GM18951 (cell line): ENCODE results near the gene THBS2.
"Not testable (repeated sequence)": the region's sequence is repeated elsewhere in the genome, so short reads cannot be mapped to it uniquely, and the experiment has no call there.

Experiments
- POLR2A ChIP-seq: IDR thresholded peaks from 4 replicates; pipeline ENCODE4 v1.6.1; 2011; ENCODE audit warnings: mild to moderate bottlenecking; ENCODE audit not compliant: insufficient read length, insufficient read depth; ENCODE audit errors: extremely low read depth
- in situ Hi-C: fragments of 300-500 bp; cut with MboI; formaldehyde crosslinking; loops from one replicate; pipeline ENCODE4 v1.12.0; 2022; ENCODE audit warnings: low sequenced_read_pairs, mixed read lengths, inconsistent platforms; ENCODE audit not compliant: unreplicated experiment

THBS2 gene

GRCh38 chr6:169266746-169267591 lies 13.3 kb upstream of the THBS2 start:
- in situ Hi-C loops, result no loop called here
- TF ChIP-seq POLR2A, result no peak

- in situ Hi-C loops, result no loop called here
- TF ChIP-seq POLR2A, result no peak
Observed at GRCh38 chr6:169266261-169266660, 12.6 kb upstream of the THBS2 start.

DNA sequence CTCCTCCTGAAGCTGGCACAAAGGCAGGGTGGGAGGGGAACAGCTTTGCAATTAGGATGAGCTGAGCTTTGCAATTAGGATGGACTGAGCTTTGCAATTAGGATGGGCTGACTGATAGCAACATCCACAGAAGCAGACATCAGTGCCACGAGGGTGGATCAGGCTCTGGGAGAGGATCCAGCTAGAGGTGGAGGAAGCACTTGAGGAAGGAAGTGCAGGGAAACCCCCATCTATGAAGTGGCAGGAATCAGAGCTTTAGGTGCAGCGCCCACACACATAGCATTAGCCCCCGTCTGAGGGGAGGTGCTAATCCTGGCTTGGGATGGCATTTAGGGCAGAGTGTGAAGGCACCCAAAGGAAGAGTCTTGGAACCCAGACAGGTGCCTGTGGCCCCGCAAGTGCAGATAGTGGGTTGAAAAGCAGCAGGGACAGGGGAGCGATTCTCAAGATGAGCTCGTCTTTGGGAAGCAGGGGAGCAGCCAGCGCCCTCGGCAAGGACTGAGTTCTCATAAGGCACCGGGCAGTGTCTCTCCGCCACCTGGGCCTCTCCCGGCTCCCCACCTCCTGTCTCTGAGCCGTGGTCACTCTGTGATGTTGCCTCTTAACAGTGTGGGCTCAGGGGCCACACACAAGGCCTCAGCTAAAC lies 12.0 kb upstream of the THBS2 start:
- in situ Hi-C loops, result no loop called here

GRCh38 chr6:169263836-169264608 lies 10.4 kb upstream of the THBS2 start:
- no peak for TF ChIP-seq POLR2A
- in situ Hi-C loops, result no loop called here

More for the DNA sequence above, 12.0 kb upstream of the THBS2 start:
- no peak for TF ChIP-seq POLR2A

GRCh38 chr6:169263374-169263773 lies 9.7 kb upstream of the THBS2 start:
- in situ Hi-C loops, result no loop called here
- no peak for TF ChIP-seq POLR2A

DNA sequence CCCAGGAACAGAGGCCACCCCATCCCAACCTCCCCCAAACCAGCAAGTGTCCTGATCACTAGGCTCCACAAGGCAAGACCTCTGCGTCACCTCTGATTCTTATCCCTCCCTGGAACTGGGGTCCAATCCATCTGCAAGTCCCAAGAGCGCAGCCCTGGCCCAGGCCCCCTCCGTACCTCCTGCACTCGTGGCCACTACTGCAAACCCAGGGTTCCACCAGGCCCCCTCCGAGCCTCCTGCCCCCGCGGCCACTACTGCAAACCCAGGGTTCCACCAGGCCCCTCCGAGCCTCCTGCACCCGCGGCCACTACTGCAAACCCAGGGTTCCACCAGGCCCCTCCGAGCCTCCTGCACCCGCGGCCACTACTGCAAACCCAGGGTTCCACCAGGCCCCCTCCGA lies 9.0 kb upstream of the THBS2 start:
- in situ Hi-C loops, result not testable (repeated sequence)

- in situ Hi-C loops, result no loop called here
- no peak for TF ChIP-seq POLR2A
Observed at GRCh38 chr6:169256518-169256917, 2.9 kb upstream of the THBS2 start.

- in situ Hi-C loops, result no loop called here
Observed at GRCh38 chr6:169256061-169256460, 2.4 kb upstream of the THBS2 start.

DNA sequence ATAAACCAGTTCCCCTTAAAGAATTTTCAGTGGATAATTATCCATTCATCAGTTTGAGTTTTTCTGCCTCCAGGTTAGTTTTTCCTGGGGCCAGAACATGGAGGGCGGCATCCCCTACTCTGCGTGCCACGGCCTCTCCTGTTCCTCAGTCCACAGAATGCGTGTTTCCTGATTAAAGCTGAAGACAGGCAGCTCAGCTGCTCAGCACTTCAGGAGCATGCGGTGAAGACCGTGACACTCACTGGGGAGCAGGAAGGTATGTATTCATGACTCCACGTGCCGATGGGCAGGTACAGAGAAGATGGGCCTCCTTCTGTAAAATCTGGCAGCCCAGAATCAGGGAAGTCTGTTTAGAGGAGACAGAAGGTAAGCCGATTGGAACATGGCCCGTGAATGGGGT lies 2.0 kb upstream of the THBS2 start:
- in situ Hi-C loops, result no loop called here
- no peak for TF ChIP-seq POLR2A

More at GRCh38 chr6:169256061-169256460, 2.4 kb upstream of the THBS2 start:
- TF ChIP-seq POLR2A, result no peak

GRCh38 chr6:169254456-169255316 lies 1.0 kb upstream of the THBS2 start:
- in situ Hi-C loops, result no loop called here
- TF ChIP-seq POLR2A, result no peak

DNA sequence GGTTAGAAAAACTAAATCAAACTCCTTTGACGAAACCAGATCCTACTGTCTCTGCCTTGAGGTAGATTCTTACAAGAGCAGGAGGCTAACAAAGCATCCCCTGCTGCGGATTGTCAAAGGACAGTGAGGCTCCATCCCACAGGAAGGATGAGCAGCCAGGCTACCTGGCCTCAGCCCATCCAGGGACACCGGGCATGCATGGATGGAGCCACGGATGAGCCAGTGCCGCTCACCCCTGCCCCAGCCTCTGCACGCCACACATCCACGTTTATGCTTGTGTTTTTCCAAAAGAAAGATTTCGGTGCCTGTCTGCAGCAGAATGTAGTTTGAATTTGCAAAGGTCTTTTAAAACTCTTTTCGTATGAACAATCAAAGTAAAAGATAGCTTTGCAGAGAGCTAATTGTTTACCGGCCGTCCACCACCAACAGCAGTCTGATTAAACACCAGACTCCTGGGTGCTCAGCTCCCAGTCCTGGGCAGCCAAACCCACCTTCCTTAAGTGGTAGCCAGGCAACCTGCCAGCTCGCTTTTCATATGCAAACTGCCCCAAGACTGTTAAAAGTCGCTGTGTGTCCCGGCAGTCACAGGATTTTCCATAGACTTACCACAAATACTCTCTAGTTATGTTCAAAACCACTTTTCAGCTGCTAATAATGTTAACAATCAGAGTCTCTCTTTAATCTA lies 999 bp downstream of the THBS2 start:
- no peak for TF ChIP-seq POLR2A
- in situ Hi-C loops, result no loop called here

- no peak for TF ChIP-seq POLR2A
- in situ Hi-C loops, result no loop called here
Observed at GRCh38 chr6:169251822-169252504, 1.7 kb downstream of the THBS2 start.
